Fibroblast of lung (primary cell): Measurements from ENCODE around the gene AGBL1. TPM values are rescaled to one million over a fixed set of nuclear protein-coding genes. Genes with fewer than 3 reads are reported as not detected.

ENCODE experiments used
- DNase-seq, 2 donors: peaks; one replicate each; pipeline versions ENCODE4 v3.0.0 to v3.0.0-alpha.2; 2010; ENCODE audit warnings: low read depth in 2 of 2
- H2AFZ ChIP-seq: 2 replicates; pipeline ENCODE4 v1.5.1; 2012; ENCODE audit warnings: low read length, control low read depth, inconsistent platforms
- H3K27ac ChIP-seq: 2 replicates; pipeline ENCODE4 v1.5.1; 2011; ENCODE audit warnings: low read length, control low read depth; ENCODE audit not compliant: insufficient read depth
- H3K27me3 ChIP-seq: 2 replicates; pipeline ENCODE4 v1.5.1; 2011; ENCODE audit warnings: mild to moderate bottlenecking, low read length; ENCODE audit not compliant: control insufficient read depth, insufficient read depth
- H3K36me3 ChIP-seq: 2 replicates; pipeline ENCODE4 v1.5.1; 2011; ENCODE audit warnings: low read length; ENCODE audit not compliant: control insufficient read depth, insufficient read depth
- H3K4me1 ChIP-seq: 2 replicates; pipeline ENCODE4 v1.5.1; 2011; ENCODE audit warnings: low read length; ENCODE audit not compliant: control insufficient read depth, insufficient read depth; ENCODE audit errors: extremely low read depth
- H3K4me2 ChIP-seq: 2 replicates; pipeline ENCODE4 v1.5.1; 2011; ENCODE audit warnings: low read length, control low read depth; ENCODE audit not compliant: insufficient read depth; ENCODE audit errors: extremely low read depth
- H3K4me3 ChIP-seq, 4 experiments: fragments of 200-600 bp in 1 of 4; sonication (generic) in 1 of 4; replicated peaks in 1 of 4; 2 replicates each; pipeline ENCODE4 v1.5.1; 2011 to 2016; ENCODE audit warnings: low read length in 4 of 4, low read depth in 3 of 4, mild to moderate bottlenecking in 3 of 4, control low read depth in 2 of 4, inconsistent platforms in 1 of 4, mixed read lengths in 1 of 4; ENCODE audit not compliant: insufficient read depth in 1 of 4; ENCODE audit errors: control extremely low read depth in 1 of 4
- H3K79me2 ChIP-seq: 2 replicates; pipeline ENCODE4 v1.5.1; 2012; ENCODE audit warnings: mild to moderate bottlenecking, low read length, inconsistent platforms; ENCODE audit not compliant: control insufficient read depth, insufficient read depth
- H3K9ac ChIP-seq: 2 replicates; pipeline ENCODE4 v1.5.1; 2011; ENCODE audit warnings: mild to moderate bottlenecking, low read length, control low read depth; ENCODE audit not compliant: insufficient read depth
- H3K9me3 ChIP-seq: 2 replicates; pipeline ENCODE4 v1.5.1; 2012; ENCODE audit warnings: low read depth, low read length; ENCODE audit not compliant: control insufficient read depth, insufficient read depth
- H4K20me1 ChIP-seq: 2 replicates; pipeline ENCODE4 v1.5.1; 2011; ENCODE audit warnings: low read length; ENCODE audit not compliant: control insufficient read depth, insufficient read depth; ENCODE audit errors: extremely low read depth
- EZH2 ChIP-seq: IDR thresholded peaks from 2 replicates; pipeline ENCODE4 v1.5.1; 2012; ENCODE audit warnings: low read length, control low read depth, mild to moderate bottlenecking; ENCODE audit errors: missing control alignments
- polyA plus RNA-seq, 2 donors: library from polyadenylated mRNA; depleted of rRNA in 1 of 2; stranded (reverse) in 1 of 2; unstranded in 1 of 2; fragments of >200 nt; gene quantifications; 2 replicates each; pipeline ENCODE4 v1.2.1, GENCODE V29; 2011 to 2012; ENCODE audit warnings: missing spikeins in 1 of 2
- total RNA-seq: library from RNA; depleted of rRNA; stranded (reverse); fragments of >200 nt; gene quantifications from 2 replicates; pipeline ENCODE4 v1.2.1, GENCODE V29; 2014
- TF ChIP-seq, protein P1 (sequence below), 2 donors: IDR thresholded peaks in 1 of 2; conservative IDR thresholded peaks in 1 of 2; 1 replicate in 1 of 2; 2 replicates in 1 of 2; pipeline ENCODE4 v1.5.1; 2011 to 2012; ENCODE audit warnings: low read length in 2 of 2, control low read depth in 1 of 2, inconsistent platforms in 1 of 2, low read depth in 1 of 2, mild to moderate bottlenecking in 1 of 2

The AGBL1 gene
- total and polyA plus RNA-seq, 2 donors (not counting 1 experiment from before 2014, with no cell fraction given) = not detected

- Histone ChIP-seq H3K9me3 (no peaks in the 10 kb centered on the region), H2AFZ (no peak overlapping the region), H3K4me3 (no peak overlapping the region), H3K27me3 (no peaks in the 10 kb centered on the region), H3K27ac (no peak overlapping the region), H3K4me2 (no peak overlapping the region), H3K79me2 (no peaks in the 10 kb centered on the region), H3K4me1 (no peaks in the 10 kb centered on the region), H4K20me1 (no peaks in the 10 kb centered on the region), H3K9ac (no peak overlapping the region), H3K36me3 (no peaks in the 10 kb centered on the region)
- no peak for DNase-seq
- TF ChIP-seq, protein P1, sequence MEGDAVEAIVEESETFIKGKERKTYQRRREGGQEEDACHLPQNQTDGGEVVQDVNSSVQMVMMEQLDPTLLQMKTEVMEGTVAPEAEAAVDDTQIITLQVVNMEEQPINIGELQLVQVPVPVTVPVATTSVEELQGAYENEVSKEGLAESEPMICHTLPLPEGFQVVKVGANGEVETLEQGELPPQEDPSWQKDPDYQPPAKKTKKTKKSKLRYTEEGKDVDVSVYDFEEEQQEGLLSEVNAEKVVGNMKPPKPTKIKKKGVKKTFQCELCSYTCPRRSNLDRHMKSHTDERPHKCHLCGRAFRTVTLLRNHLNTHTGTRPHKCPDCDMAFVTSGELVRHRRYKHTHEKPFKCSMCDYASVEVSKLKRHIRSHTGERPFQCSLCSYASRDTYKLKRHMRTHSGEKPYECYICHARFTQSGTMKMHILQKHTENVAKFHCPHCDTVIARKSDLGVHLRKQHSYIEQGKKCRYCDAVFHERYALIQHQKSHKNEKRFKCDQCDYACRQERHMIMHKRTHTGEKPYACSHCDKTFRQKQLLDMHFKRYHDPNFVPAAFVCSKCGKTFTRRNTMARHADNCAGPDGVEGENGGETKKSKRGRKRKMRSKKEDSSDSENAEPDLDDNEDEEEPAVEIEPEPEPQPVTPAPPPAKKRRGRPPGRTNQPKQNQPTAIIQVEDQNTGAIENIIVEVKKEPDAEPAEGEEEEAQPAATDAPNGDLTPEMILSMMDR (conservative IDR thresholded peaks at IDR 0.05 in 1 of 2, IDR thresholded peaks at IDR 0.05 in 1 of 2; ENCODE audit: low read depth in 1 of 2, low read length in 2 of 2) = no peak
- no peak for TF ChIP-seq EZH2
These were observed 753.9 kb downstream of the AGBL1 start for GRCh38 chr15:86833595-86833994.

DNA sequence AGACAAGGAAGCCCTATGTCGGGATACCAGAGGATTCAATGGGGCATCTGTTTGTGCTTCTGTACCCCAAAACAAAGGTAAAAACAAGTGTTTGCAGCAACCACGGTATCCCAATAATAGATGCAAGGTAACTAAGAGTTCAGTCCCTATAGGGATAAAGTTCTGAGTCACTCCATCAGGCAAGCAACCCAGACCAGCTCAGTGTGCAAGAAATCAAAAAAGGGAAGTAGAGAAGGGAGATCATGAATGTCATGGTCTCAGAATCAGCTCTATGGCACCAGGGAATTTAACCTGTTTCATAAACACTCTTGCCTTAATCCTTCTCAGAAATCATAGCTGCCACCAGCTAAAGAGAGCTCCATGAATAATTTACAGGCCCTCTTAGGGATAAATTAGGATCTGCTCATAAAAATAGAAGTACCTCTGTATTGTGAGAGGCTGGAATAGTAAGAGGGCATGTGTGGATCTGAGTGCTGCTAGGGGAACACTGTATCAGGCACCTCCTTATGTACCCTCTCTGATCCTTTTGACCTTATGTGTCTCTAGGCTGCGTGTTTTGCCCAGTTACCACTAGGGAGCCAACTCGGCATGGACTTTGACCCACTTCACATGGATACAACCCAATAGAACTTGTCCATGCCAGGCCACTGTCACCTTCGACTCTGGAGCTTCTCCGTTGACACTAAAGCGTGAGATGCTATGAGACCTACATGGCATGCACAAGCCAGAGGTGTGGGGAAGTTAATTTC is 754.6 kb downstream of the AGBL1 start:
- no peak overlapping the region for H3K4me2 ChIP-seq
- TF ChIP-seq, protein P1 (conservative IDR thresholded peaks at IDR 0.05 in 1 of 2, IDR thresholded peaks at IDR 0.05 in 1 of 2; ENCODE audit: low read depth in 1 of 2, low read length in 2 of 2) = no peak
- TF ChIP-seq EZH2 = no peak
- H3K27ac ChIP-seq = no peak overlapping the region
- no peak overlapping the region for H3K4me3 ChIP-seq
- H4K20me1 ChIP-seq = no peaks in the 10 kb centered on the region
- H3K36me3 ChIP-seq = no peaks in the 10 kb centered on the region
- H3K4me1 ChIP-seq = no peaks in the 10 kb centered on the region
- no peak overlapping the region for H3K9ac ChIP-seq
- no peak overlapping the region for H2AFZ ChIP-seq
- no peak for DNase-seq
- H3K9me3 ChIP-seq = no peaks in the 10 kb centered on the region
- no peaks in the 10 kb centered on the region for H3K79me2 ChIP-seq
- no peaks in the 10 kb centered on the region for H3K27me3 ChIP-seq

GRCh38 chr15:86837294-86838061 is 757.8 kb downstream of the AGBL1 start:
- peak; percentile 11 to 71 for DNase-seq
- H3K9me3 ChIP-seq = no peaks in the 10 kb centered on the region
- no peak overlapping the region for H3K9ac ChIP-seq
- H4K20me1 ChIP-seq = no peaks in the 10 kb centered on the region
- H3K27ac ChIP-seq = no peak overlapping the region
- no peaks in the 10 kb centered on the region for H3K27me3 ChIP-seq
- no peak overlapping the region for H3K4me3 ChIP-seq
- H2AFZ ChIP-seq = no peak overlapping the region
- no peak for TF ChIP-seq EZH2
- TF ChIP-seq, protein P1 (conservative IDR thresholded peaks at IDR 0.05 in 1 of 2, IDR thresholded peaks at IDR 0.05 in 1 of 2; ENCODE audit: low read depth in 1 of 2, low read length in 2 of 2) = no peak
- H3K4me2 ChIP-seq = no peak overlapping the region
- H3K79me2 ChIP-seq = no peaks in the 10 kb centered on the region
- no peaks in the 10 kb centered on the region for H3K4me1 ChIP-seq
- no peaks in the 10 kb centered on the region for H3K36me3 ChIP-seq
